Esophagus mucosa (tissue), 1 donor: ENCODE measurements around the gene OR1A1. TPM values are rescaled to one million over a fixed set of nuclear protein-coding genes. Genes with fewer than 3 reads are reported as not detected.
"Not testable (repeated sequence)": the region's sequence is repeated elsewhere in the genome, so short reads cannot be mapped to it uniquely, and the experiment has no call there.

ENCODE experiments used
- ATAC-seq: fragments of 200-7000 bp; cut with Tn5 transposase; one replicate; pipeline ENCODE4 v1.9.1; 2020
- total RNA-seq: library from RNA; stranded (reverse); gene quantifications from one replicate; pipeline ENCODE4 v1.2.4, GENCODE V29; 2023
- donor health status: DM: yes; HTN: yes; CAD: no.

The OR1A1 gene
- total RNA-seq, result not detected

- ATAC-seq, result no peak
These were observed at the start of gene OR1A1 for GRCh38 chr17:3207367-3207766. Gene OR1A1, plus strand, starts transcription at chr17:3207667. Its CDS starts 7,954 bp downstream, at chr17:3215621.

GRCh38 chr17:3167574-3167973, 39.9 kb upstream of the OR1A1 start:
- ATAC-seq, result no peak

- no peak for ATAC-seq
These were observed 17.5 kb upstream of the OR1A1 start for GRCh38 chr17:3189961-3190360.

GRCh38 chr17:3197219-3197618, 10.2 kb upstream of the OR1A1 start, which contains the start of gene OR1A2:
Gene OR1A2, plus strand, starts transcription at chr17:3197519. Its CDS starts 0 bp downstream, at chr17:3197519.
- ATAC-seq, result no peak

GRCh38 chr17:3208484-3208883, 1.0 kb downstream of the OR1A1 start:
- ATAC-seq, result no peak

- ATAC-seq, result no peak
These were observed 5.5 kb downstream of the OR1A1 start for GRCh38 chr17:3213001-3213400.

GRCh38 chr17:3213587-3213986, 6.1 kb downstream of the OR1A1 start:
- ATAC-seq, result no peak

- not testable (repeated sequence) for ATAC-seq
These were observed 12.5 kb downstream of the OR1A1 start for GRCh38 chr17:3219978-3220377.

GRCh38 chr17:3221850-3222249, 14.4 kb downstream of the OR1A1 start:
- ATAC-seq, result no peak

- ATAC-seq, result no peak
These were observed 15.0 kb downstream of the OR1A1 start for GRCh38 chr17:3222505-3222904.

GRCh38 chr17:3224721-3225352, 17.4 kb downstream of the OR1A1 start:
- ATAC-seq, result not testable (repeated sequence)

- not testable (repeated sequence) for ATAC-seq
These were observed 24.8 kb downstream of the OR1A1 start for GRCh38 chr17:3232300-3232699.

GRCh38 chr17:3238685-3239084, 31.2 kb downstream of the OR1A1 start:
- ATAC-seq, result not testable (repeated sequence)

GRCh38 chr17:3241044-3241443, 33.6 kb downstream of the OR1A1 start:
- not testable (repeated sequence) for ATAC-seq

GRCh38 chr17:3244841-3245240, 37.4 kb downstream of the OR1A1 start:
- not testable (repeated sequence) for ATAC-seq

- ATAC-seq, result not testable (repeated sequence)
These were observed 41.5 kb downstream of the OR1A1 start for GRCh38 chr17:3249013-3249412.

- ATAC-seq, result no peak
These were observed 49.1 kb downstream of the OR1A1 start for GRCh38 chr17:3256575-3256974.

GRCh38 chr17:3260163-3260562, 52.7 kb downstream of the OR1A1 start:
- ATAC-seq, result no peak

- no peak for ATAC-seq
These were observed 53.1 kb downstream of the OR1A1 start for GRCh38 chr17:3260600-3260999.

Other genes with a start within 250 kb of the OR1A1 start
- not detected for gene OR1D5, start 144.1 kb upstream of the OR1A1 start, total RNA-seq
- not detected for gene OR1D2, start 103.2 kb upstream of the OR1A1 start, total RNA-seq
- not detected for gene OR1G1, start 80.1 kb upstream of the OR1A1 start, total RNA-seq
- gene OR1A2, start 10.1 kb upstream of the OR1A1 start, total RNA-seq, result not detected
- not detected for gene OR3A1, start 90.7 kb downstream of the OR1A1 start, total RNA-seq
- gene OR3A2, start 178.6 kb downstream of the OR1A1 start, total RNA-seq, result not detected
- not detected for gene OR1E1, start 190.7 kb downstream of the OR1A1 start, total RNA-seq
- not detected for gene OR3A3, start 203.7 kb downstream of the OR1A1 start, total RNA-seq
- gene OR1E2, start 226.2 kb downstream of the OR1A1 start, total RNA-seq, result not detected